Endometrium (tissue), 2 donors: ENCODE measurements around the gene UBXN11.

Experiments used
- FAIRE-seq: peaks from 2 replicates; lab custom pipeline; 2012; peaks lifted over from hg19 to GRCh38; lab: Jason Lieb, UNC
- donor health status: control.
- donor health status: control.

UBXN11 gene

DNA sequence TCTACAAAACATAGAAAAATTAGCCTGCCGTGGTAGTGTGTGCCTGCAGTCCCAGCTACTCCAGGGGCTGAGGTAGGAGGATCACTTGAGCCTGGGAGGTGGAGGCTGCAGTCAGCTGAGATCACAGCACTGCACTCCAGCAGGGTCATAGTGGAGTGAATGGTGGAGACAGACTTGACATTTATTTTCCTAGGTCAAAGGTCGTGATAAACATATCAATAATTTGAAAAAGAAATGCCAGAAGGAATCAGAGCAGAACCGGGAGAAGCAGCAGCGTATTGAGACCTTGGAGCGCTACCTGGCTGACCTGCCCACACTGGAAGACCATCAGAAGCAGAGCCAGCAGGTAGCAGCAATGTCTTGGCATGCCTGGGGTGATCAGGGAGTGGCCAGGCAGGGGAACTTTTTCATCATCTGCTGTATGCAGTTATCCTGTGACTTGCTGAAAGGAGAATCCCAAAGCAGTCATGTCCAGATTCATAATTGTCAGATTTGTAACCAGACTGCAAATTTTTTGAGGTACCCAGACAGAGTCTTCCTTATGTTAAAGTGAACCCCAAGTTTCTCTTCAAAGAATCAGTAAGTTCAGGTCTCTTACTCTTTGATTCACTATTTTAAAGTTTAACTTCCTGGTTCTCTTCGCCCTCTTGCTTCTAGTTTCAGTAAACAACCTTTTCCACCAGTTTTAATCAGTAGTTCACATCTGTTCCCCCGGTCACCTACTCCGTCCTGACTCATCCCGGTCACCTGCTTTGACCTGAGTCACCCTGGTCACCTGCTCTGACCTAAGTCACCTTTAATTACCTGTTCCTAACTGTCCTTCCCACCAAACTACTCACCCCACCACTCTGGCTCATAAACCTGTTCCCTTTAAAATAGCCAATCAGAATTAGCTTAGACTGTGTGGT lies 37.9 kb downstream of the UBXN11 start:
- FAIRE-seq = no peak

DNA sequence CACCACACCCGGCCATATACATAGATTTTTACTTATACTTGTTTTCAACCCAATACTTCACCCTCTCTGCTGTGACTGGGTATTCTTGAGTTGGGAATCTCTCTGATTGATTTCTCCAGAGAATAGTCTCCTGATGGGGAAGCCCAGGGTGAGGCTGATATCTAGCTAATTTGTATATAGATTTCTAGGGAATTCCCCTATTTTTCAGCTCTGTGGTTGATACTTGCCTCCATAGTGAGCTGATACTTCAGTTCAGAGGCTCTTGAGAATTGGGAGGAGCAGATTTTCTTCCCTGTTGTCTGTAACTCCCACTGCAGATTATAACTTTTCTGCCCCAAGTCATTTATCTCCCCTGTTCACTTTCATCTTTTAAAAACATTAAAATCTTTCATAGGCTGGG lies 41.0 kb downstream of the UBXN11 start:
- no peak for FAIRE-seq

DNA sequence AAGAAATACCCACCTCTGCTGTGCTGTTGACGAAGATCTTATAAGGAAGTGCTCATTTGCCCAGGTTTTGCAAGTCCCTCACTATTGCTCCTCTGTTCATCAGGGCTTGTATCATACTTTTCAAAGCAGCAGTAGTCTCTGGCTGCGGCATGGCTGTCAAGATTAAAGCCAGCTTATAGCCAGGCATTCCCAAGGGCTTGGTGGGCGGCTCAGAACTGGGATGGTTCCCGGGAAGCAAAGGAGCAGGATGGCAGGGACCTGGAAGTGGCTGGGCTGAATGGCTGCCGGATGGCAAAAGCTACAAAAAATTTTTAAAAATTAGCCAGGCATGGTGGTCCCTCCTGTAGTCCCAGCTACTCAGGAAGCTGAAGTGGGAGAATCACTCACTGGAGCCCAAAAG lies 43.2 kb downstream of the UBXN11 start:
- no peak for FAIRE-seq

DNA sequence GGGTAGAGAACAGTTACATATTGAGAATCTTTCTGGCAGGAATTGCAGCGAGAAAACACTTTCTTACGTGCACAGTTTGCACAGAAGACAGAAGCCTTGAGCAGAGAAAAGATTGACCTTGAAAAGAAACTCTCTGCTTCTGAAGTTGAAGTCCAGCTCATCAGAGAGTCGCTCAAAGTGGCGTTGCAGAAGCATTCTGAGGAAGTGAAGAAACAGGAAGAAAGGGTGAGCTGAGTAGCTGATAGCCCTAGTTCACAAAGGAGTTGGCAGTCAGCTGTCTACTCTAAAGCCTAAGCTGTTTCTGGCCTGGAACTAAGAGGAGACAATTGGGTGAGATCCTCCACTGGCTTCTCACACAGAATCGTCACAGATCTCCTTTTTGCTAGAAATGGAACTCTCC lies 46.9 kb downstream of the UBXN11 start:
- no peak for FAIRE-seq

DNA sequence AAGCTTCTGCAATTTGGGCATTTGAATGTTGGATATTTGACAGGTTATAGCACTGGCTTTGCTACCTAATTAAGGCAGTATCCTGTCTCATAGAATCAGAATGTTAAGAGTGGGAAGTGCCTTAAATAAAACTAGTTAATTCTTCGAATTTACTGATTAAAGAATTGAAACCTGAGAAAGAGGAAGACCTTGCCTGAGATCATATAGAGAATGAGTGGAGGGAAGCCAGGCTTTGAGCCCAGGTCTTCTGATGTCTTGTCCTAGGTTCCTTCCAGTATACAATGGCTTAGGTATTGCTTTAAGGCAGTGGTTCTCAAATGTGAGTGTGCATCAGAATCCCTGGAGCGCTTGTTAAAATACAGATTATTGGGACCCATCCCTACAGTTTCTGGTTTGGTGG lies 47.4 kb downstream of the UBXN11 start:
- FAIRE-seq = no peak

DNA sequence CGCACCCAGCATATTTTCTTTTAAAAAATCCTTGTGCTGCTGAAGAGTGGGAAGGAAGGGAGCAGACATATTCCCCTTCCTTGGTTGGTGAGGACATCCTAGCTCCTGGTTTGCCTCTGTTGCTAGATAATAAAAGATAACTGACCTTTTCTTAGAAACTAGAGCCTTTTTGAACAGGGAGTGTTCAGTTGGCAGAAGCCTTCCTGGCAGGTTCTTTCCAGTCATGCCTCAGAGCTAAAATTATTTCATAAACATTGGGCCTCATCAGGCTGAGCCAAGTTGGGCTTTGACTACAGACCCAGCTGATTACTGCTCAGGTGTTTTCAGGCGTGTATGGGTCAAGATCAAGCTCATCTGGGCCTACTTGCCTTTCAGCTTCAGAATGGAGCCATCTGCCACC lies 49.2 kb downstream of the UBXN11 start:
- FAIRE-seq = no peak

DNA sequence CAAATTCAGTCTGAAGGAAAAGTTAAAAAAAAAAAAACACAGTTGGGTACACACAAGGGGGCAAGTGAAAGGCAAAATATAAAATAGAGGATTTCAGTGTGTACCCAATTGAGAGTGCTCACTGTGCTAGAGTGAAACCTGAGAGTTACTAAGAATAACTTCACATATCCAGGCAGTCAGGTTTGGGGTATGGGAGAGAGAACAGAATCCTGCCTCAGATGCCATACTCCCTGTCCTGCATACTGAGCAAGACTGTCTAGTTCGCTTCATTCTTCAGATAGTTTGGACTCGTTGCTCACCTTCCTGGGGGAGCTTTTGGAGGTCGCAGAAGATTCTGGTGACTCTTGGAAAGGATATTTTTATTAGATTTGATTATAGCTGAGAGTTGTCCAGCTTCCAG lies 52.0 kb downstream of the UBXN11 start:
- no peak for FAIRE-seq

DNA sequence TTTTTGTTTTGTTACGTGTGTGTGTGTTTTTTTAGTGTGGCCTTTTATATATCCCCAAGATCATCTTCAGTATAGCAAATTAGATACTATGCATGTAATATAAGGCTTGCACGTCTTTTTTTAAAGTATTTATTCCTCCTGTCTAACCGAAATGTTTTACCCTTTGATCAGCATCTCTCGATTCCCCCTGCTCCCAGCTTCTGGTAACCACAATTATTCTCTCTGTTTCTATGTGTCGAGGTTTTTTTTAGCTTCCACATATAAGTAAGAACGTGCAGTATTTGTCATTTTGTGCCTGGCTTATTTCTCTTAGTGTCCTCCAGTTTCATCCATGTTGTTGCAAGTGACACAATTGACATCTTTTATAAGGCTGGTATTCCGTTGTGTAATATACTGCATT lies 53.7 kb downstream of the UBXN11 start:
- FAIRE-seq = no peak

DNA sequence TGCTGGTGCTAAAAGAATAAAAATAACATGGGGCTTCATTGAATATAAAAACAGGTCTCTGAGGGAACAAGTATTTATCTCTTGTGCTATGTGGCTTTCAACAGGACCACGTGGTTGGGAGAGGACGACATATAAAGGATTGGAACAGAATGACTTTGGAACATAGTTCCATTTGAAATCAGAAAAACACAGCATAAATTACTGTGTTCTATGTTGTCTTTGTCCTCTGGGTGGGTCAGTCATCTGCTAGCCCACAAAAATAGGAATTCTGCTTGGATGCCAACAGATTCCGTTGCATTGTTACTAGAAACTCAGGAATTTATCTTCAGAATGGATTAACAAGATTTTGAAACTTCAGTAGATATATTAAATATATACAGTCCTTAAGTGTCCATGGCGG lies 66.5 kb downstream of the UBXN11 start:
- no peak for FAIRE-seq

DNA sequence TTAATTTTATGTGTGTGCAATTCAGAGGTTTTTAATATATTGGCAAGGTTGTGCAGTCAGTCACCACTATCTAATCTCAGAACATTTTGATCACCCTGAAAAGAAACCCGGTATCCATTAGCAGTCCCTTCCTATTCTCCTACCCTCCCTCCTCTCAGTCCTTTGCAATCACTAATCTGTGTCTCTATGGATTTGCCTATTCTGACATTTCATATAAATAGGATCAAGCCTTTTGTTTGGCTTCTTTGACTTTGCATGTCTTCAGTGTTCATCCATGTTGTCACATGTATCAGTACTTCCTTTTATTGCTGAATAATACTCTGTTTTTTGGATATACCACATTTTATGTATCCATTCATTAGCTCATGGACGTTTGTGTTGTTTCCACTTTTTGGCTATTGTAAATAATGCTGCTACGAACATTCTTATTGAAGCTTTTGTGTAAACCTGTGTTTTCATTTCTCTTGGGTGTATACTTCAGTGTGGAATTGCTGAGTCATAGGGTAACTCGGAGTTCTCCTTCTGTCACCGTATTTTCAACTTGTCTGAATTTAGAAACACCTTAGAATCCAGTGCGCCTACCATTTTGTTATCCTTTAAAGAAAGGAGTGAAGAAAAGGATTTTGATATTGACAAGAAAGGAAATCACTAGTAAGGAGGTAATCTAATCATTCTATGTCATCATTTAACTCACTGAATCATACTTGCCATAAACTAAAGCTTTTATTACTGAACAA lies 69.0 kb downstream of the UBXN11 start:
- no peak for FAIRE-seq

DNA sequence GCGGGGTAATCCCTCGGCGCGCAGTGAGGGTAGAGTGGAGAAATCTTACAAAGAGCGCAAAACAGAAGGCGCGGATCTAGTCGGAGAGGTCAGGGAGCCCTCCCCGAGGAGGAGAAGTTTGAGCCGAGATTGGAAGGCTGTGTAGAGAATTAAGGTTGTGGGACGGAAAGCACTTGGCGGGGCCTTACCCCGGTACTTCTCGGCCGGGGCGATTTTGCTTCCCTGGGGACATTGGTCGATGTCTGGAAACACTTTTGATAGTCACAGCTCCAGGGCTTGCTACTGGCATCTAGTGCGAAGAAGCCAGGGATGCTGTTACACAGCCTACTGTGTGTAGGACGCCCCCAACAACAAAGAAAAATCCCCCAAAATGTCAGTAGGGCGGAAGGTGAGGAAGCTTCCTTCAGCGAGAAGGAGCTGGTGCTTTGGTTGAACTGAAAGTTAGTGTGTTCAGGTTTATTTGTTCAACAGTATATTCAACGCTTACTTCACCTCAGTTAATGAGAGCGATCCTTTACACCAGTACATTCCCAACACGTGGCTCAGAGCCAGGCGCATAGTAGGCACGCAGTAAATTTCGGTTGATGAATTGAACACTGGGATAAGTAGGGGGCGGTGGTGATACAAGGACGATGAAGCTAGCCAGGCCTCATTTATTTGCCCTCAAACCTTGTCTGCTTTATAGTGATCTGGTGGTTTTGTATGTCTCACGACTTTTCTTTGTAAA lies 71.6 kb downstream of the UBXN11 start:
- FAIRE-seq = no peak

DNA sequence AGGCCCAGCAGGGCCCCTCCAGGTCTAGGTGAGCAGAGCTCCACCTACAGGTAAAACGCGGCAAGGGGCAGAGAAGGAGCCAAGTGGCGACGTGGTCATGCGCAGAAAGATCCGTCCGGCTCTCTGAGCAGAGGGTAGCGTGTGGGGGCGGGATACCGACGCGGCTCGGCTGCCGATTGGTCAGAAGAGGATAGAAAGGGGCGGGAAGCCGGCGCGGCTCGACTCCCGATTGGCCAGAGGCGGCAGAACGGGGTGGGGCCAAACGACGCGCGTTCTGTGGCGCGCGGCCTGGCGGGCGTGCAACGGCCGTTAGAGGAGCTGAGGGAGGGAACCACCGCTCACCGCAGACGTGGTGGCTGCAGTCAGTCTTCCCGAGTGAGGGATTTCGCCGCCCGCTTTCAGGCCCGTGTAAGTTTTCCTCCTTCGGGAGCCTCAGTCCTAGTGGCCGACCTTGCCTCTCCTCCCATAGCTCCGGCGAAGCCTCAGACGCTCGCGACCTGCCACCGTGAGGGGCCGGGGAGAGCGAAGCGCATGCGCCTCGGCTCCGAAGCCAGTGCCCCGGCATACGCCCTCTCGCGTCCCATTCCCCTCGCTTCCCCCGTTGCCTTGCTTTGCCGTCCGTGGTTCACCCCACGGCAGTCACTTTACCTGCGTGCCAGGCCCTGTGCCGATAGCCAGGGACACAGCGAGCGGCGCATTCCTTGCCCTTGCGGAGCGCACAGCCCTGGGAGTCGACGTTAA lies 72.4 kb downstream of the UBXN11 start, which contains the start of gene CEP85:
Gene CEP85 (plus strand): TSS at position 298 of the 741 bp plus-strand sequence. CDS start 5,584 bp downstream, outside the sequence.
- peak; percentile 95 for FAIRE-seq
